HG03565 (cell line): Measurements from ENCODE around the gene PLXNA2.
A peak's percentile ranks its signal among the peaks of the same experiment; 100 is the strongest.

Source experiments
- ATAC-seq: cut with Tn5 transposase; IDR thresholded peaks from one replicate; pipeline ENCODE4 v1.9.1; 2021; ENCODE audit warnings: mild to moderate bottlenecking, moderate library complexity; ENCODE audit not compliant: unreplicated experiment

PLXNA2 gene

DNA sequence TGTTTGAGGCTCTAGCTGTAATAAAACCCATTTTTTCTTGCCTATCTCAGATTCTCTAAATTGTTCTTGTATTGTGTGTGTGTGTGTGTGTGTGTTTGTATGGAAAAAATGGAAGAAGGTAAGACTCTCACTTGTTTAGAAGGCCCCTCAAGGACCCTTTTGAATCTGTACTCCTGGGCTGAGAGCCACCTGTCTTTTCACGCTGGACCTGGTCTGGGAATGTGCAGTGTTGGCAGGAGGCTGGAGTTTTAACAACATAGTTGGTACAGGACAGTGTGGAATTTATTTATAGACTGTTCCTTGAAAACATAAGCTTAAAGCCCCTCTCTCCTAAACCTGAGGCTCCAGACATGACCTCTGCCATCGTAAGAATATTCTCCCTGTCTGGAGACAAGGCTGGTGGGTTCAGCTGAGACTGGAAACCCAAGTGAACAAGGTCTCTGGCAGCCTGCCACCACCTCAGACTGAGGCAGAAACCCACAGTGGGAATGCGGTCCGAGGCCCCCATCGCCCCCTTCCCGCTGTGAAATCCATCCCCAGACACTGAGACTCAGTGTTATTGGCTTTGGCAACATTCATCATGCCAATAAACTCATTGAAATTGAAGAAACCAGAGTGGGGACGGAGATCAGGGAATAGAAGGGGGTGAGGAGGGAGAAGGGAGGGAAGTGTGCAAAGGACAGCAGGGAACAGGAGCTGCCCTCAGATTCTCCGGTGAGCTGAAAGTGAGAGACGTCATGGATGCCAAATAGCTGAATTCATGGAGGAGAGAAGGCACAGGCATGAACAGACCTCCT lies 24.6 kb upstream of the PLXNA2 start:
- ATAC-seq: no peak

DNA sequence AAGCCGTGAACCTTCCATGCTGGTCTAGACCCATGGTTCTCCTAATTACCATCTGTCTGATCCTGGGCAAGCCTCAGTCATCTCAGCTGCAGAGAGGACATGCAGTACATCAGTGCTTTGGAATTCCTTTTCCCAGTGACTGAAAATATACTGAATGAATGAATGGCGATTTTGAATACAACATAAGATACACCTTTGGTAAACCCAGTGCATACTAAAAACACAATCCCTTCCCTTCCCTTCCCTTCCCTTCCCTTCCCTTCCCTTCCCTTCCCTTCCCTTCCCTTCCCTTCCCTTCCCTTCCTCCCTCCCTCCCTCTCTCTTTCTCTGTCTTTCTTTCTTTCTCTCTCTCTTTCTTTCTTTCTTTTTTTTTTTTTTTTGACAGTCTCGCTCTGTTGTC lies 21.3 kb upstream of the PLXNA2 start:
- no peak for ATAC-seq

DNA sequence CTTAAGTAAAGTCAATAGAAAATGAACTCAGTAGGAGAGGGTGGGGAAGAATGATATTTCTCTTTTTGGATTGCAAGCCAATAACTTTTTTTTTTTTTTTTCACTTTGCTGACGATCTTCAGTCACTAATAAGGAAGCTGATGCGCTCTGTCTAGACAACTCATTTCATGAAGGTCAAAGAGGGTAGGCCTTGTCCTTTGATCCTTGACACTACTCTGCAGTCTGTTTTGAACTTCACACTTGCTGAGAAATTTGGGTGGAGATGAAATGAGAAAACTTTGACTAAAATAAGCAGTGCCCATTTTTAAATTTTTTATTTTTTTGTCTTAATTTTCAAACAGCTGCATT lies 20.9 kb upstream of the PLXNA2 start:
- ATAC-seq: no peak

DNA sequence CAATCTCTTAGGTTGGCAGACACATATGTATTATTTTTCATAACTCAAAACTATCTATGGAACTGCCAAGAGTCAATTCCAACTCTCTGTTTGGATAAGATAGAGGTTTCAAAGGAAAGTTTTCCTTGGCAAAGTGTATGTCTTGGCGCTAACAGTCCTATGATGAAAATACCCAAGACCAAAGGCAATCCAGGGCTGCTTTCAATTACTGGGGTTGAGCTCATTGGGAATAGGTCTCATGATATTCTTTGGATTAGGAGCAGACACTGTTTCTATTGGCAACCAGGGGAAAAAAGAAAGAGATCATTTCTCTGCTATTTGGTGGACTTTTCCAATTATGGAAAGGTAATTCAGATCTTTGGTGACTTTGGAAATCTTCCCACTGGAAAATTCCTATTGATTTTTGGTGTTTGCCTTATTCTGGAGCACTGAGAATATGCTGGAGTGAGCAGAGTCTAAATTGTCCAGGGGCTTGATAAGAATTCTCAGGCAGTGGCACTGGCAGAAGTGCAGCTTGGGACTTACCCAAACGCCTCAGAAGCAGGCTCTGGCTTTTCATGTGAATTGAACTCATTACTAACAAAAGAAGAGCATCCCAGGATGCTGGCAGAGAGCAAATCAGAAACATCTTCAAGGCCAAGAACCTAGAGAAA lies 20.4 kb upstream of the PLXNA2 start:
- no peak for ATAC-seq

DNA sequence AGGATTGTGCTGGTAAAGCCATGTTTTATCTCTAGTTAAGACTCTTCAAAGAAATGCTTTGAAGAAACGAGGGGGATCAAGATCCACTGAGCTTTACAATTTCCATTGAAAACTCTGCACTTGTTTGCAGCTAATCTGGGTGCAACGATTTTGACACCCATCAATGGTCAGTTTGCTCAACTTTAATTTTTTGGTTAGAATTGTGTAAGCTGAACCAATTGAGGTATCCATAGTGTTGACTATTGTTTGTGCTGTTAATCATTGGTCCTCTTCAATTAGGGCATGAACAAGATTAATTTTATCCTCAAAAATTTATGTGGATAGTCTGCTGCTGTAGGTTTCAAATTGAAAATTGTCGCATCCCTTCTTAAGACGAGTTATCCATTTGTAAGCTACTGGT lies 17.7 kb upstream of the PLXNA2 start:
- no peak for ATAC-seq

DNA sequence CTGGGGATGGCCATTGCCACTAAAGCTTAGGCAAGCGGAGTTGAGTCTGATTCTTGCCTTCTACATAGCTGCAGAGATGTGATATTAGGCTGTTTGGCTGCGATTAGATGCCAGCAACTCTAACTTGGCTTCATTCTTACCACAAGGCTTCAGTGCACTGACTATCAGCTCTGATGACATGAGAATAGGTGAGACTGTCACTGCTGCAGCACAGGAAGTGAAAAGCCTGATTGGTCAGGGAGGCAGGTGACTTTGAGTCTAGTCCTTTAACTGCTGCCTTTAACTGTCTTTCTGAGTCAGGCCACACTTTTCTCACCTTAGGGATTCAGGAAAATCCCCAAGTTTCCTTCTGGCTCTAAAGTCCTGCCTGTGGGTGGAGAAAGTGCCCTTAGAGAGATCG lies 14.1 kb upstream of the PLXNA2 start:
- ATAC-seq: no peak

DNA sequence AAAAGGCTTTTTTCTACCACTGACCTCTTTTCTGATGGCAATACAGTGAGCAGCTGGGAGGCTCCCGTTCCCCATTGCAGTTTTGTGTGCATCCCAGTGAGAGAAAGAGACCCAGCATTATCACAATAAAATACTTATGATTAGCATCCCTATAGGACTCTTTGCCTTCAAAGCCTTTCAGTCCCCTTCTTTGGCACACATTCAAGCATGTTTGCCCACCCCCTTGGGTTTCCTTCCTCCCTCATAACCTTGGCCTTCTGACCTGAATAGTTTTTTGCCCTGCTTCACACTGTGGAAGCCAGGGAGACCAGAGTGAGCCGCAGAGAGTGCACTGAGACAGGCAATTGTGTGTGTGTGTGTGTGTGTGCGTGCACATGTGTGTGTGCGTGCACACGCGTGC lies 13.2 kb upstream of the PLXNA2 start:
- ATAC-seq: no peak

DNA sequence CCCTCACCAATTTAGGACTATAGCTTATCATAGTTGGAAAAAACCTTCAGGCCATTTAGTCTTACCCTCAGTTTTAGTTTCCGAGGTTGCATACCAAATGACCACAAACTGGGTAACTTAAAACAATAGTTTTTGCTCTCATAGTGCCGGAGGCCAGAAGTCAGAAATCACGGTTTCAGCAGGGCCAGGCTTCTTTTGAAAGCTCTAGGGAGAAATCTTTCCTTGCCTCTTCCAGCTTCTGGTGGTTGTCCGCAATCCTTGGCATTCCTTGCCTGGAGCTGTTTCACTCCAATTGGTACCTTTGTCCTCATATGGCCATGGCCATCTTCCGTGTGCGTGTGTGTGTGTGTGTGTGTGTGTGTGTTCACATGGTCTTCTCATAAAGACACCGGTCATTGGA lies 12.4 kb upstream of the PLXNA2 start:
- ATAC-seq: no peak

DNA sequence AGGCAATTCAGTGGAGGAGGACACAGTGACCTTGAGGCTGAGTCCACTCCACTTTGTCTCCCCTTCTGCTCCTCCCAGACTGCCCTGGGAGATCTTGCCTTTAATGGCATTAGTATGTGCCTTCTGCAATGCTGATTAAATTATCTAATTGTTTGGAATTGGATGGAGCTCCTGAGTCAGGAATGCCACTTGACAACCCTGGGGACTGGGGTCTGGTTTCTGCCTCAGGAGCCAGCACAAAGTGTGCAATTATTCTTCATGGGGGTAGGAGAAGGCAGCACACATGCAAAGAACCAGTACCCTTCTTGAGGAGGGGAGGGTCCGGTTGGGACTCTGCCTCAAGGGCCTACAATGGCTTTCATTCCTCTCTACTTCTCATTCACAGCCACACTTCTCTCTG lies 11.9 kb upstream of the PLXNA2 start:
- no peak for ATAC-seq

DNA sequence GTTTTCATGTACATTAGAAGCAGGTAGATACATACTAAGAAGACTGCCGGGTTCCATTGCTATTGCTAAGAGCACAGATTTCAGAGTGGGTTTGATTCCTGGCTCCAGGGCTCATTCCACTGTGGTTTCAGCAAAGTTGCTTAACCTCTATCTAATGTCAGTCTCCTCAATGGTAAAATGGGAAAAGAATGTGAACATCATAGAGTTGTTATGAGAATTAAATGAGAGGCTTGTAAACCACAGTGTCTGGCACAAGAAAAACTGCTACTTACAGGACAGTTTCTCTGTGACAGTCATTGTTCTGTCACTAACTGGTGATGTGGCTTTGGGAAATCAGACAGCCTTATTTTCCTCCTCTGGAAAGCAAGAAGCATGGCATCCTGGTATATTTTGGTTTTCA lies 10.7 kb upstream of the PLXNA2 start:
- no peak for ATAC-seq

DNA sequence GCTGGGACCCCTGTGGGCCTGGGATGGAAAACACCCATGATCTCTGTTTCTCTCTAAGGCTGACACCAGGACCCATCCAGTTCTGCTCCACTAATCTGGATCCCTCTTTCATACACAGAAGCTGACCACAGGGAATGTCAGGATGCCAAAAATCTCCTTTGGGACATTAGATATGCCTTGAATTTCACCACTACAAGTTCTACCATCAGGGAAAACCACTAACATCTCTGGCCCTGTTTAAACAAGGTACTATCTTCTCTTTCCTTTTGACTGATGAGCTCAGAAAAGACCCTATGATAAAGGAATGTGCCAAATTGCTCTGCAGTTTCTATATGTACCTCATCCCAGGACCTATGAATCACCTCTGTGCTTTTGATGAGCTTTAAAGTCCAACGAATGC lies 10.2 kb upstream of the PLXNA2 start:
- ATAC-seq: no peak

DNA sequence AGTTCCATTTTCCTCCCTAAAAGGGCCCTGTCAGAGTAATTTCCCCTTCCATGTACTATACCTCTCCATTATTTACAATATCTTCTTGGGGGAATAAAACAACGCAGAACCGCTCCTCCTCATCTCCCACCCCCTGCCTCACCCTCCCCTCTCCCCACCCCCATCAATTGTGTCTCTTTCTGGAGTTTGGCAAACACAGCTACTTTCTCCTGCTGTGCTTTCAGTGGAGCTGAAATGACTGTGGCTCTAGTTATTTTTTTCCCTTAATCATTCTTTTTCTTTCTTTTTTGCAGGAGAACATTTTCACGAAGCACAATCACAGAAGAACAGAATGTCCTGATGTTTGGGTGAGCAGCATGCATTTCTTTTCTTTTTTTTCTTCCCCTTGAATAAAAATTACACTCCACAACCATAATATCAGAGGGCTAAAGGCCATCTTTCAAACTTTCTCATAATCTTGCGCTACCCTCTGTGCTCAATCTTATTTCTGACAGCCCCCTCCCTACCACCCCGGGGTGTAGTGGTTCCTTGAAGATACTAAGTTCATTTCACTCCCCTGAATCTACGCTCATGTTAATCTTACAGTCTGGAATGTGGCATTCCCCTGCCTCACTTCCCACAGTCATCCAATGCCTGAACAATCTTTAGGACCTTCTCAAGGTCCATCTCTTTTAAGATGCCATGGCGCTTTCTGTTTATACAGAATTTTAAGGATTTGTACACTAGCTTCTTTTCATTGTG lies 8.8 kb upstream of the PLXNA2 start:
- no peak for ATAC-seq

DNA sequence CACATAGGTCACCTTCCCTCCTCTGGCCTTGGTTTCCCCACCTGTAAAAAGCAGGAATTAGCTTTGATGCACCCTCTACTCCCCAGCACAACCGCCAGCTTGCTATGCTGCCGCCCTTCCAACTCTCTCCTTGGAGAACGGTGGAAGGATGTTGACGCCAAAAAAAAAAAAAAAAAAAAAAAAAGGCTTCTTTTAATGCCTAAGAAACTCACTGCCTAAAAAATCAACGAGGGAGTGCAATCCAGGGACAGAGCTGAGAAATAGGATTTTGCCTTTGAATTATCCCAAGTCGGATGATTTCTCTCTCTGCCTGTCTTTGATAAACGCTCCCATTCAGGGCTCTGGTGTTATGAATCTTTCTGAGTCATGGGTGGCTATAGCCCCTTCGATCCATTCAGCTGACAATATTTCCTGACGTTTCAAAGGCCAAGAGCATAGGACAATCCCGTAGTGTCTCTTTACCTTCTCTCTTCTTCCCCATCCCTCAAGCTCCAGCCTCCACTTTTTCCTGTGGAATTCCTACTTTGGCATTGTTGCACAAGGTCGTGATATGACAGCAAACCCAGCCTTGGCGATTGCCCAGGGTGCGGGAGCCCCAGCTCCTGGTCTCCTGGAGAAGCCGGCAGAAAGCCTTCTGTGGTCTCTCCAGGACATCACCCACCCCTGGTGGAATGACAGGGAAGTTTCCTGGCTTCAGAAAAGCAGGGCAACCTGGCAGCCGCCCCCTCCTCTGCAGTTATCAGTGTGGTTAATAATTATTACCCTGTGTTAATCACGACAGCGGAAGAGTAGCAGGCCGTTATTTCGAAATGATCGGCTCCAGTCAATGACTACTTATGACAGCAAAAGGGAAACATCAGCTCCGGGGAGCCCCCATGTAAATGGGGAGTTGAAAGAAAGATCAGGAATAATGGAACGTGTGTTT lies 8.0 kb upstream of the PLXNA2 start:
- no peak for ATAC-seq

DNA sequence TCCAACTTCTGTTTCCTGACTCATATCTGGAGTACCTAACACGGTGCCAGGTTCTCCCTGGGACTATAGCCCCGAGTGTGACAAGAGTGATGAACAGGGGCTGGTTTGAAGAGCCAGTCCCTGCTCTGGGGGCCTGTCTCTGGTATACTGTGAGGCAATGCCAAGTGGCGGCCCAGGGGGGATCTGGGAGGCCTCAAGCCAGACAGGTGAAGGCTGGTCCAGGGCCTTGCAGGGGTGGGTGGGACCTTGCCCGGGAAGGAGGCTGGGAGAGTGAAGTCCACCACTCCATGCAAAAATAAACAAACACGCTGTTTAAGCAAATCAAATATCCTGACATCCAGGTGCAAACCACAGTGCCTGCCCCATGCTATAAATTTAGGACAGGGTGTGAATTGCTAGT lies 6.8 kb upstream of the PLXNA2 start:
- no peak for ATAC-seq

DNA sequence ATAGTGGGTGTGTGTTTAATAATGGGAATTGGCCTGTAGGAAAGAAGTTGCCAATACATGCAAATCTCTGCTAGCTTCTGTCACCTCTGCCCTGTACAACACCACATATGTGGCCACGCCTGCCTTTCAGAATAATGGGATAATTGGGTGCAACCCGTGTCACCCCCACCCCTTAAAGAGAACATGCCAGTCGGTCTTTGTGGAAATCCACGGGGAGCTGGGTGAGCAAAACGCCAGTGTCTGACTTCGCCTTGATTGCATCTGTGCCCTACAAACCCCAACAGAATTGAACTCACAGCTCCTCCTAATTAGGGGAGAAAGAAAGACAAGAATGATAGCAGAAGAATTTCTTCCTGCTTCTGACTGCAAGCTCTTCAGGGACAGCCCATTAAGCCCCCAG lies 6.4 kb upstream of the PLXNA2 start:
- no peak for ATAC-seq

DNA sequence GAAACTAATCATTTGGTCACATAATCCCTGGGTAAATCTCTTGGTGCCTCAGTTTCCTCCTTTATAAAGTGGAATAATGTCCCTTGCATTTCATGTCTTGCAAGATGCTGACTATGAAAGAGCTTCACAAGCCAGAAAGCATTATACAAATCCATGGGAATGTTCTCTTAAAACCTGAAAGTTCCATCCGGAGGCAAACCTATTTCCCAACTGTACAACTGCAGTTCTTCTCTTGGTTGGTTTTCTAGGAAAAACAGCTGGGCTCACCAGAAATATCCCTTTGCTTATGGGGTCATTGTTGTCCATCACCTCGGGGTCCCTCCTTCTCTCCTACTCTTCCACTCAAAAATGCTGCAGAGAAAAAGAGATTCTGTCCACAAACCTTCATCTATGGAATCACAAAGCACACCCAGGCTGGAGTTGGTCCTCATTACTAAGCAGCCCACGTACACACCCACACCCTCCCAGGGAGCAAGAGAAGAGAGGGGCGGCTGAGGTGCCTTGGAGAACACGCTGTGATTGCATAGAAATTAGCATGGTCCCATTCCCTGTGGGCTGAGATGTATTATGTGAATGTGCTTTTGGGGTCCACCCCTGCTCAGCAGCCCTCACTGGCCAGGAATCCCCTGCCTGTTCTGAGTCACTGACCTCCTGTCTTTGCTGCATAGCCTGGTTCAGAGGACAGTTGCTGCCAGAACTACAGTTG lies 5.0 kb upstream of the PLXNA2 start:
- no peak for ATAC-seq

DNA sequence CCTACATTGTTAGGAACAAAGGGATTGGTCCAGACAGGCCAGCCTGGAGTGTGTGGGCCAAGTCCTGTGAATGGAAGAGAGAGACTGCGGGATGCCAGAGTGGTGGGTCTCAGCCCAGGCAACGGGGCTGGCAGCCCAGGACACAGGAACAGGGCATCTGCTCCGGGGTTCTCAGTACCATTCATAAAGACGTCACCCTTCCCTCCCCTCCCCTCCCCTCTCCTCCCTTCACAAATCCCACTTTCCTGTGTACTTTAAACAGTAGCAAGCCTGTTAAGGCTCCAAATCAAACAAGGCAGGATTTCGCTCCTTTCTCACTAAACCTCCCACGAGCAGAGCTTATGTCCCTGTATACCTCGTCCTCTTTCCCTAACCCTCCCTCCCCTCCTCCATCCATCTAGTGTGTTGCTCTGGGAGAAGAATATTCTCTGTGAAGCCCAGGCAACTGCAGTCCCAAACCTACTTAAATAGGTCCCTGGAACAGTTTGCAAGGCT lies 4.2 kb upstream of the PLXNA2 start:
- ATAC-seq: no peak

DNA sequence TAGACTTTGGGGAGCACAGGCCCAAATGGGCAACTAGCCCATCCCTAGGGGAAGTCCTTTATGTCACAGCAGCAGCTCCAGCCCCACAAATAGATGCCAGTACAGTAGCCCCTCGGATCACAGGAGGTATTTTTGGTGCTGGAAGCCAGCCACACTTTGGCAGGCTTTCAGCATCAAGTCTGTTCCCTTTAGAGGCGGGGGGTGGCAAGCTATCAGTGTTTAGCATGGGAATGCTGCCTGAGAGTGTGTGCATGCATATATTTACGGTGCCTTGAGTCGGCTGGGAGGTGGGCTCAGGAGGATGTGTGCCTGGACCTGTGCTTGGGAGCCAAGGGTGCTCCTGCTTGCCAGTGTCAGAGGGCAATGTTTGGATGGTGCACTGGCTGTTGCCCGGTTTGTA lies 3.5 kb upstream of the PLXNA2 start:
- ATAC-seq: no peak

DNA sequence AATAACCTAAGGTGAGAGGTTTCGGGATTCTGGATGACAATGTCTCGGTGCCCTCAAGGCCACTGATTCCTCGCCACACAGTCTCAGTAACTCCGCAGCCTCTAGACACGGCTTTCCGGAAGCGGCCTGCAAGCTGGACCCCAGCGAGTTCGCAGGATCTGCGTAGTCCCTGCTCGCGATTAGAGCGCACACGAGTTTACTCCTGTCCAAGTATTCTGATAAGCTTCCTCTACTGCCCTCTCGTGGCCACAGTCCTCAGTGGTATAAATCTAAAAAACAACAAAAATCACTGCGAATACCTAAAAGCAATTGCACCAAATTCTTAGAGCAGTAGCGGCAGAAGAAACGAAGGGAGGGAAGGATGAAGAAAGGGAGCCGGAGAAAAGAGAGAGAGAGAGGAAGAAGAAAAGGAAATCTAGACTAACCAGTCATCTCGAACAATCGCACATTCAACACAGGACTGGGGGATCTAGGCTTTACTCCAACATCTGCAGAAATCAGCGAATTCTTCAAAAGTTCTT lies 1.1 kb upstream of the PLXNA2 start:
- ATAC-seq: peak; percentile 61

DNA sequence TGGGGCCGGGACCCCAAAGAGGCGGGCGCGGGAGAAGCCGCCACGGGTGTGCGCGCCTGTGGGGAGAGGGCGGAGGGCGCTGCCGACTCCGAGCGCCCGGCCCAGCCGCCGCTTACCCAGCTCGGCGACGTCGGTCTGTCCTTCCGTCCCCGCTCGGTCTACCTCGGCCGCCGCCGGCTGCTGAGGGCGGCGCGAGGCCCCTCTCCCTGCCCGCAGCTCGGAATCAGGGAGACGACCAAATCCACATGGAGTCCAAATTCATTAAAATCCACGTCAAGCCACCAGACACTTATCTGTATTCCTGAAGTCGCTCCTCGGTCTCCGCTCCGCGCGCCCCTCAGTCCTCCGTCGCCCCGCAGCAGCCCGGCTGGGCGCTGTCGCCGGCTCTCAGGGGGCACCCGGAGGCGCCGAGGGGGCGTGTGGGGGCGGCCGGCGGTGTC lies 637 bp downstream of the PLXNA2 start:
- no peak for ATAC-seq
